Hematopoietic multipotent progenitor cell treated with erythropoietin and hydrocortisone succinate and interleukin-3 and kit ligand, for 4 days (in vitro differentiated cells): ENCODE measurements around the gene TUBA3C.

ENCODE experiments used
- DNase-seq: peaks from one replicate; pipeline ENCODE4 v3.0.0-alpha.2; 2015

The TUBA3C gene

DNA sequence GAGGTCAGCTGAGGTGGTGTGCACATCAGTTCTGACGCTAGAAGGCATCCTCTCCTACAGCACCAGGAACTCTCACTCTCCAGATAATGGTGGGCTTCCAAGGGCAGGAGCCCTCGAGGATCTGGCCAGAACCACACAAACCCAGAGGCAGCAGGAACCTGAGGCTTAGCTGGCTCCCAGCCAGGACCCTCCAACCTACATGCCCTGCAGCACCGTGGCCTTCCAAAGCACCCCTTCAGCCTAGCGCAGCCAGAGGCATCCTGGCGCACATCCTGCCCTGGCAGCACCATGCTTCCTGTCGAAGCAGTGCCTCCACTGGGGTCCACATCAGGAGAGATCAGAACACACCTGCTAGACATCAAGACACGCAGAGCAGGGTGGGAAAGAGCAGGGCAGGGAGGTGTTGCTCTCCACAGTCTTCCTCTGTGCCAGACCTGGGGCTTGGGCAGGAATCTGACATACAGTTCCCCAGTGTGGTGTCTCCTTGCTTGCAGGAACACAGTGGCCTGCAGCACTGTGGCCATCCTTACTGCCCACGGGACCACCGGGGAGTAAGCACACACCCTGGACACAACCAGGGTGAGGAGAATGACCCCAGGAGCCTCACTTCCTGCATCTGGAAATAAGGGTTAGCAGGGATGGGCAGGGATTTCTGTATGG, 21.7 kb downstream of the TUBA3C start:
- DNase-seq = no peak

DNA sequence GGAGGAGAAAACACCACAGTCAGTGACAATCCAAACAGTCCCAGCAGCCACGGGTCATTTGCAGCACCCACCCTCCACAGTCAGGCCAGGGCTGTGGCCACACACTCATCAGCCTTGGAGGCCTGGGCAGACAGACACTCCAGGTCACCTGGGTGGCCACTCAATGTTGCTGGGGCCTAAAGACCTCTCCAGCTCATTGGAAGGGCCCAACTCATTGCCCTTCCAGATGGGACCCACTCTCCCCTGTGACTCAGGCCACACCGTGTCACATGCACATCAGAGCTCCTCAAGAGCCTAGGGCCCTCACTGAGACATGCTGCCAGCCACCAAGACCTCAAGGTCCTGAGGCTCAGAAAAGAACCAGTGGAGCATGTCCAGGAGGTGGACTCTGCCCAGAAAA, 22.4 kb downstream of the TUBA3C start:
- no peak for DNase-seq

DNA sequence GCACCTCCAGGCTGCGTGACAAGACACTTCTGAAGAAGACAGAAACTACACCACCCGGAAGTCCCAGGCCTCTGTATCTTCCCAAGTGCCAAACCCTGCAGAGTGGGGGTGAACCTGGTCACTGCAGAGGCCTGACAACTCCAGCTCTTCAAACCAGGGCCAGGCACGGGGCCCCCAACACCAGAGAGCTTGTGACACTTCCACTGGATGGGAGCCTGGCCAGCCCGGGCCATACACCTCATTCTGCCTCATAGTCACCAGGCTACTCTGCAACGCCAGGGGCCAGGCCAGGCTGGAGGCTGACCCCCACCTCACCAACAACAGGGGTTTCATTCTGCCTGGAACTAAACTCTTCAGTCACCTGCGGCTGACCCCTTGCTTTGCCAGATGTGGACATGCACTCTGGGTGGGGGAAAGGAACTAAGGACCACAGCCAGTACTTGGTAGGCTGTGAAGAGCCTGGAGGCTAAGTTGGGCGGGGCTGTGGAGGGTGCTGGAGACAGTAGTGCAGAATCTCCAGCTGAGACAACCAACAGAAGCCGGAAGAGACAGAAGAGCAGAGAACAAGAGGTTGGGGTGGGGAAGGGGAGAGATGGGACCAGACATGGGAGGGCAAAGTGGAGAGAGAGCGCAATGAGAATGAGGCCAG, 23.0 kb downstream of the TUBA3C start:
- DNase-seq = no peak

DNA sequence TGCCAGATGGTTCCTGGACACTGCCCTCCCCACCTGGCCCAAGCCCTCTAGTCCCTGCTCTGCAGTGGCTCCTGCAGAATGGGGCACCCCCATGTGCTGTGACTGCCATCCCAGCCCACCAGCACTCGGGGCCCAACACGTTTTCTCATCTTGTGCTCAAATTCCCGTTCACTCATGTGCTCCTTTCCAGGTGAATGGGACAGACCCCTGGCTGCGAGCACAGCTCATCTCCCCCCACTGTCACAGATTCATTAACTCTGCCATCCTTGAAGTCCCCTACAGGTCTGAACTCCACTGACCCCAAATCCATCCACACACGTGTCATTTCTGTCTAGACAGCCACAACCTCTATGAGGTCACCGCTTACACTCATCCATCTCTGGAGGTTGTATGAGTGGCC, 23.6 kb downstream of the TUBA3C start:
- DNase-seq = no peak

DNA sequence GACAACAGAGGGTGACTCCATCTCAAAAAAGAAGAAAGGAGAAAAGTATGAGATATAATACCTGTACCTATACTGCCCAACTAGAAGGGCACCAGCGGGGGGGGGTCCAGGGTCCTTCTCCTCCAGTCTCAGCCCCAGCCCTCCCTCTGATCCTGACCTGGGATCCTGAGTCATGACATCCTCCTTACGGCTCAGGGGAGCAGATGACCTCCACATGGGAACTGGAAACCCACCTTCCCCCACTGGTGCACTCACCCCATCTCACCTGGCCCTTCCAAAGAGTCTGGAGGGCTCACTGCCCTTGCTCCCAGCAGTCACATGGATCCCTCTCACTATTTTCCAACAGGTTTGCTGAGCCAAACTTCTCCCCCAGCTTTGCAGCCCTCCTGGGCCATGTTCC, 24.2 kb downstream of the TUBA3C start:
- DNase-seq = no peak

DNA sequence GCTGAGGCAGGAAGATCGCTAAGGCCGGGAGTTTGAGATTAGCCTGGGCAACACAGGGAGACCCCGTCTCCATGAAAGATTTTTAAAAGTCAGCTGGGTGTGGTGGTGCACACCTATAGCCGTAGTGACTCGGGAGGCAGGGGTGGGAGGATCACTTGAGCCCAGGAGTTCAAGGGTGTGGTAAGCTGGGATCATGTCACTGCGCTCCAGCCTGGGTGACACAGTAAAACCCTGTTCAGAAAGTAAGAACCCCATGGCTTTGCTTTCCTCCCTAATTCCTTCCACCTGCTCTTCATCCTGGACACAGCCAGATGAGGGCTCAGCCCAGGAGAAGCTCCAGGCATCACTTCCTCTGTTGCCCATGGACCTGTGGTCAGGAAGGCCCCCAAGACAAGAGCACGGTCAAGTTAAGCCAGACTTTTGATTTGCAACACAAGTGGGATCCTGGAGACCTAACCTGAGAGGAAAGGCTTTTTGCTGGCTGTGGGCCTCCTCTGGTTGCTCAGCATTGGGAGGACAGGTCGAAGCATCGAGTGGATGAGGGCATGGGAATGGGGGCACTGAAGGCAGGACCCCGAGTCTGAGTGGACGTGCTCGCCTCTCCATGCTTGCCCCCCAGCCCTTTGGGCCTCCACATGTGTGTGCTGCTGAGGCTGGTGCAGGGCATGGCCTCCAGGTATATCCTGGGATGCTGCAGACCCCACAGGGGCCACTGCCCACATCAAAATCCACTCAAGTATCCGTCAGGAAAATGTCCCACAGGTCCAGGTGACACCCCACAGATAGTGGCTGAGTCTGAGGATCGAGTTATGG, 25.4 kb downstream of the TUBA3C start:
- no peak for DNase-seq

DNA sequence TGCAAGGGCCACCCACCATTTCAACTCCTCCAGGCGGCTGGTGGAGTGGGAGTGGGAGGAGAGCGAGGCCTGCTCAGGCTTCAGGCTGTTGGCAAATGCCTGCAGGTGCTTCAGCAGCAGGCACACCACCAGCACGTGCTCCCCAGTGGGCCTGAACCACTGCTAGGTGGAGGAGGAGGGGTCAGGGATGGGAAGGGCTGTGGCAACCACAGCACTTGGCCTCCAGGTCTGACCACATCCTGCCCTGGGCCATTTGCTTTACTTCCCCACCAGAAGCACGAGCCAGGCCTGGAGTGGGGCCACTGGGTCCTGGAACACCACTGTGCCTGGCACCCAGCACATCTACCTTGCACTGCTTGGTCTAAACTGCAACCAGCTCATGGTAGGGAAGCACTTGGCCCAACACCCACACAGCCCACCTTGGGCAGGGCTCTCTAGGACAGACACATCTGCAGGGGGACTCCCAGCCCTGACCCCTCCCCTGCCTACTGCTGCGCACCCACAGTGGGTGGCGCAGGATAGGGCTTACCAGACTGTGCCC, 26.2 kb downstream of the TUBA3C start:
- peak; percentile 46 for DNase-seq

DNA sequence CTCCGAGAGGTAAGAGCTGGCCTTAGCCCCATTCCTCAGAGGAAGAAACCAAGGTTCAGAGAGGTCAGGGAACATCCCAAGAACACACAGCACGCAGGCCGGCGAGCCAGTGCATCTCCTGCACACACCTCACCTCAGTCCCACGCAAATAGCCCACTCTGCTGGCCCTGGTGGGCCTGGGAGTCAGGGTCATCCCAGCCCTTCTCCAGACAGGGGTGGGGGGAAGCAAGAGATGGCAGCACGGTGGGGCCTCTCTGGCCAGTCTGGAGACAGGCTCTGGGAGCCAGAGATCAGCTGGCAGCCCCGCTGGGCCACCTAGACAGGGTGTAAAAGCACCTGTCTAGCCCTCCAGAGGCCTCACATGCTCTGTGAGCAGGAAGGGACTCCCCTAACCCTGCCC, 26.8 kb downstream of the TUBA3C start:
- no peak for DNase-seq

DNA sequence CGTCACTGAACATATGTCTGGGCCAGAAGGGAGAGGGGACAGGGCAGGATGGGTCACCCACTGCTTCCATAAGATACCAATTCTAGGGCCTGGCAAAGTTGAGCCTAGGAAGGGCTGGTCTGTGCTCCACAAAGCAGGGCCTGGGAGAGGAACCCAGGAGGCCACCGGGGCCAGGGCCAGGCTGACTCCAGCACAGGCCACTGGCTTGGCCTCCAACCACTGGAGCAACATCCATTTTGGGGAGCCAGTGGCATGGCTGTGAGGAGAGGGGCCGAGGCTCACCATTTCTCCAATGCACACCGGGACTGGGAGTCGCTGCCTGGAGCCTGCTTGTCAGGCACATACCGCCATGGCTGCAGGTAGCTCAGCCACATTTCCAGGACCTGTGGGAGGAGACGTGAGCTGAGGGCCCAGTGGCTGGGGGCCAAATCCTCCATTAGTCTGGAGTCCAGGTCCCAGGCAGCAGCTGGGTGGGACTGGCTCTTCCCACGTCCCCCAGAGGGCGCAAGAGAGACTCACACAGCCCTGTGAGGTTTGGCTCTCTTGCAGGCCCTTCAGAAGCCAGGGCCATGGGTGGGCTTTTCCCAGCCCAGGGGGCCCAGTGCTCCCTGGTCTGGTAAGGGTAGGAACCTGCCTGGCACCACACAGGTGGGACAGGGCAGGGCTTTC, 27.7 kb downstream of the TUBA3C start:
- peak; percentile 48 for DNase-seq

DNA sequence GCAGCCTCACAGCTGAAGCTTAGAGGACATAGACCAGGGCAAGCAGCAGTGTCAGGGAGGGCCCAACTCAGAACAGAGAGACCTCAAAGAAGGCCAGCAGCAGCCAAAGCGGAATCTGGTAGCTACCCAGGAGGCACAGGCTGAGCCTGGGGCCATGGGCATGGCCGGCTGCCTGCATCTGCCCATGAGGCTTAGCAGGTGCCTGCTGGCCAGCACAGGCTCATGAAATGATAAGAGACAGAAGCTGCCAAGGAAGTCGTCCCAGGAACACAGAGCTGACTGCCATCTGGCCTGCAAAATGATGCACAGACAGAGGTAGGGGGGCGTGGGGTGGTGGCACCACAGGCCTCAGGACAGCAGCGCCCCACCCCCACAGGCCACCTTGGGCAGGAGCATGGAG, 29.2 kb downstream of the TUBA3C start:
- no peak for DNase-seq

DNA sequence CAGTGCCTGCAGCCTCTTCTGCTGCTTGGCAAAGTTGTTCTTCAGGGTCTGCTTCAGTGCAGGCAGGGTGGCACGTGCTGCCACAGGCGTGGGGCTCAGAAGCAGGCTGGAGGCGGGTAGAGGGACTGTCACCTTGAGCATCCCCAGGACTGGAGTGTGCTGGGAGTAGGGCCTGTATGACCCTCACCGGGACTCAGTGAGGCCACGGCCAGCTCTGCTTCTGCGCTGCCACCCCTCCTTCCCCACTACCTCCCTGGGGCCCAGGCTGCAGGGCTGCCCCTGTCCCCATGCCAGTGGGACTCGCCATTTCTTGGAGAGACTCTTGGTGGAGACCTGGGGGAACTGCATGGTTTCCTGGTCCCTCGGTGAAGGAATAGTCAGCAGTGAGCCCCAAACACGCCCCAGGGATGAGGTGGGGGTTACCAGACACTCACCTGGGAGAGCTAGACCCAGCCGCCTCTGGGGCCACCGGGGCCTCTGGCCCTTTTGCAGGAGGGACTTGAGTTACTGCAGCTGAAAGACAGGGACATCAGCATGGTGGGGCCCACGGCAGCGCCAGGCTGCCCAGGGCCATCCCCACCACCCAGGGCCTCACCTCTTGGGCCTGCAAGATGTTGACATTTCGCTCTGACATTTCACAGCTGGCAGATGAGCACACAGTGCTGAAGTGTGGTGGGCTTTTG, 29.9 kb downstream of the TUBA3C start:
- no peak for DNase-seq

DNA sequence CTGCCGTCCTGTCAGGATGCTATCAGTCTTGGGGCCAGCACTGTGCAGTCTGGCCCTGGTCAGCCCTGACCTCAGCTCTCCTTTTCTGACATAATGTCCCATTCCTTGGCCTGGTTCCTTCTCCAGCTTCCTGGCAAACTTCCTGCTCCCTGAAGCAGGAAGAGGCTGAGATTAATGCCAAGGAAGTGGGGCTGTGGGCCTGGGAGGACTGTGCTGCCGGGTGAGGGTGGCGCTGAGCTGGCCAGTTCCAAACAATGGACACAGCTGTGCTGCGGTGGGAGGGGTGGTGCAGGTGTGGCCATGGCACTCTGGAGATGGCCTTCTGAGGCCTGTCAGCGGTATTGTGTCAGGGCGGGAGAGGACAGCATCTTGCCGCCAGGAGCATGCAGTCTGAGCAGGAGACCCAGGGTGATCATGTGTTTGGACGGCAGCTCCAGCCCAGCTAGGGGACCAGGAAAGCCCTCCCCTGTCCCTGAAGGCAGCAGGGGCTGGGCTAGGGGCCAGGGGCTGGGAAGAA, 30.9 kb downstream of the TUBA3C start:
- no peak for DNase-seq

DNA sequence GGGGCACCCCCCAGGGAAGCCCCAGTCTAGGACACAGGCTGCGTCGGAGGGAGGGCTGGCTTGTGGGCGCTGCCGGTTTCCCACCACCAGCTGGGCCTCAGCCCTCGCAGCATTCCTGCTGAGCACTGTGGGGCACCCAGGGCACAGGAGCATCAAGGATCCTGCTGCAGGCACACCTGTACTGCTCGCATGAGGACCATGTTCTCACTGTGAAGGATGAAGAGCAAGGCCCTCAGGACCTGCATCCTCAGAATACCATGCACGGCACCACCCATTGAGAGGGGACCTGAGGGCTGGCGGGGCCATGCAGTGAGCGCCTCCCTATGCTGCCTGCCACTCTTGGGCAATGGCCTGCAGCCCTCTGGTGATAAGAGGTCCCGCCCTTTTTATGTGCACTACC, 31.4 kb downstream of the TUBA3C start:
- no peak for DNase-seq

DNA sequence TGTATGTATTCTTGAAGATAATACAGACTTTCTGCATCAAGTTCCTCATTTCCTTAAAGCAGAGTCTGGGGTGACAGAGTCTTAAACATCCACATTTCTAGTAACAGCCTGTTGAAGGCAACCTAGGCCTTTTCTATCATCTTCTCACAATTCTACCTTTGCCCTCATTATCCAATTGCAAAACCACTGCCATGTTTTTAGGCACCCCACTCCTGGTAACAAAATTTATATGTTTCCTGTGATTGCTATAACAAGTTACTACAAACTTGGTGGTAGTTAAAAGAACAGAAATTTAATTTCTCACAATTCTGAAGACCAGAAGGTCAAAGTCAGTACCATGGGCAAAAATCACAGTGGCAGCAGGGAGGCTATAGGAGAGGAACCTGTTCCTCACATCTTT, 33.1 kb downstream of the TUBA3C start:
- no peak for DNase-seq
